Left forelimb (tissue), 1 donor: ENCODE data around the gene CASP6.
"Not testable (repeated sequence)": the region's sequence is repeated elsewhere in the genome, so short reads cannot be mapped to it uniquely, and the experiment has no call there.

Experiments used
- DNase-seq: peaks from one replicate; pipeline ENCODE4 v3.0.0-alpha.2; 2018; ENCODE audit warnings: low spot score

CASP6 gene

DNA sequence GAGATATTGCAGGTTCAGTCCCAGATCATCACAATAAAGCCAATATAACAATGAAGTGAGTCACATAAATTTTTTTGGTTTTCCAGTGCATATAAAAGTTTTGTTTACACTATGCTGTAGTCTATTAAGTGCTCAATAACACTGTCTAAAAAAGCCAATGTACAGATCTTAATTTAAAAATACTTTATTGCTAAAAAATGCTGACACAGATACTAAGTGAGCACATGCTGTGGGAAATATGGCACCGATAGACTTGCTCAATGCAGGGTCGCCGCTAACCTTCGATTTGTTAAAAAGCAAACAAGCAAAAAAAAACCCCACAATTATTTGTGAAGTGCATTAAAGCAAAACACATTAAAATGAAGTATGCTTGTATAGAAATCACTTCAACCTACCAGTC is 16.4 kb upstream of the CASP6 start:
- no peak for DNase-seq

GRCh38 chr4:109718759-109719158 is 15.5 kb upstream of the CASP6 start:
- no peak for DNase-seq

GRCh38 chr4:109713500-109713899 is 10.3 kb upstream of the CASP6 start:
- DNase-seq = no peak

- no peak for DNase-seq
These were observed 5.7 kb upstream of the CASP6 start for GRCh38 chr4:109708990-109709389.

- no peak for DNase-seq
These were observed 5.2 kb upstream of the CASP6 start for GRCh38 chr4:109708435-109708834.

GRCh38 chr4:109703664-109704361 is 568 bp upstream of the CASP6 start:
- no peak for DNase-seq

DNA sequence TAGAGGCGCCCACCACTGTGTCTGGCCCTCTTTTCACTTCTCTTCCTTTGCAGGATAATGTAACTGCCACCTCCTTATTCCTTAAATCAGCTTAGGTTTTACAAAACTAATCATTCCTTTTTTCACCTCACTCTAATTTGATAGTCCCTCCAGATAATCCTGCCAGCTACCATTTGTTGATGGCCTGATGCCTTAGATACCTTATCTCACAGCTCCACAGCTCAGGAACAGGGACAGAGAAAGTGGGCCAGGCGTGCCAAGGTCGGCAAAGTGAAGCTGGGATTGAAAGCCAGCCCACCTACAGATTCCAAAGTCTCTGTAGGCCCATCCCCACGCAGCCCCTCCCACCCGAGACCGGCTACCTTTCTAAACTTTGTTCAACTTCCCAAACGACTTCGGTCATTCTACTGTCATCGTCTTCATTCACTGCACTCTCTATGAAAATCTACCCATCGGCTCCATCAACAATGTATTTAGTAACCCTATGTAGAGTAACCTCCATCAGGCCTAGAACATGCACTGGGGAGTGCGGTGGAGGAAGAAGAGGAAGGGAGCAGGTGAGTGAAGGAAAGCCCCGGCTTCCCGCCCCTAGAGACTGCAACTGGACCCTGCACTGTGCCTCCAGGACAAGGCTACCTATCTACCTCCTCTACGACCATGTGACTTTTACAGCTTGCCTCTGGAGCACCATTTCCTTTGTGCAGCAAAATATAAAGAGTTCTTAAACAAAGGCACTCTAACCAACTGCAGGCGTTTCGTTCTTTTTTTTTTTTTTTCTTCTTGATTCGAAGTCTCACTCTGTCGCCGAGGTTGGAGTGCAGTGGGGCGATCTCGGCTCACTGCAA is 1.5 kb downstream of the CASP6 start:
- no peak for DNase-seq

DNA sequence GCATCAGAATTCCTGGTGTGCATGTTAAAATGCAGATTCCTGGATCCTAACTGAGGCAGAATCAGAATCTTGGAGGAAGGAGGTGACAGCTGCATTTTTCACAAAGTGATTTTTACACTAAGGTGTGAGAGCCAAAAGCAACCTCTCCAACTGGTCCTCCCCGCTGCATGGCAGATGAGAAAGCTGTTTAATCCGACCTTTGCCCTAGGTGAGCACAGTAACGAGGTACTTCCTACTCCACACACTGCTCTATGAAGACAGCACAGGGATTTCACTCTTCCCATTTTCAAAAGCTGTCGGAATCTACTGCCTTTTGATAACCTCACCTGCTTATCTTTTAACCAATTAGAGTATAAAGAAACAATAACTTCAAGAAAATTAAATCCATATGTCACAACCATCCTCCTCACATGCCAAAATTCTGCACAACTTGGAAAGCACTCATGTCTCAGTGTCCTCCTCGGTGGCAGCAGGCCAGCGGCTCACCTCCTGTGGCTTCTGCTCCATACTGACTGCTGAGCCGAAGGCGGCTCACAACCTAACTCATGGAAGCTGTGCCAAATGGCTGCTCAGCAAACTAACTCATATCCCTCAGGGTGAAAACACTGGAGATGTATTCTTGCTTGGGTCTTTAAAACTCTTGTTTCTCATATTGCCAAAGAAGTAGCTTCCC is 3.6 kb downstream of the CASP6 start:
- no peak for DNase-seq

- no peak for DNase-seq
These were observed 4.6 kb downstream of the CASP6 start for GRCh38 chr4:109698656-109699055.

- DNase-seq = no peak
These were observed 11.8 kb downstream of the CASP6 start for GRCh38 chr4:109691411-109691920.

DNA sequence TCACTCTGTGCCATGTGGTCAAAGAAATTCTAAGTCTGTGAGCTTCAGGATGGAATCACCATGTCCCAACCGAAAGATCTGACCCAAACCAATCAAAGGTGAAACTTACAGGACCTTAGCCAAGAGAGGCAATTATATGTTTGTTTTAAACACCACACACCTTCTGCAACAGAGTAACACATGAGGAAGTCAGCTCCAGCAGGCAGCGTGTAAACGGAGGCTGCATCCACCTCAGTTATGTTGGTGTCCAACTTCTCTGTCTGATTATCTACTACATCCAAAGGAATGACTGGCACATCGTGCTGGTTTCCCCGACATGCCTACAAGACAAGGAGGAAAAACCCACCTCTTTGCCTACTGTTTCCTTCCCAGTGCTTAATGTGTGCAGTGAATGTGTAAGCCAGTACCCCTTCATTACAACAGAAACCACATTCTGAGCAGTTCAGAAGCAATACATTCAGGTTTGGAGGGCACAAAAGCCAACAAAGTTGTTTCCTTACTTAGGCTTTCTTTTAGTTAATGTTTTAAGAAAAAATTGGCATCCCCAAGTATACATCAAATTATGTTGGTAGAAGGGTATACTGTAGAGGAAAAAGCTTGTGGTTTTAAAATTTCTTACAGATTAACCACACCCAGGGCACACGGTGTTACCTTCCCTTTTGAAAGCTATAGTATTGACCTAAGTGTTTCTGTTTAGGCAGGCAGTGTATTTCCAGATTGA is 12.4 kb downstream of the CASP6 start:
- DNase-seq = no peak

- DNase-seq = no peak
These were observed 18.5 kb downstream of the CASP6 start for GRCh38 chr4:109684727-109685126.

DNA sequence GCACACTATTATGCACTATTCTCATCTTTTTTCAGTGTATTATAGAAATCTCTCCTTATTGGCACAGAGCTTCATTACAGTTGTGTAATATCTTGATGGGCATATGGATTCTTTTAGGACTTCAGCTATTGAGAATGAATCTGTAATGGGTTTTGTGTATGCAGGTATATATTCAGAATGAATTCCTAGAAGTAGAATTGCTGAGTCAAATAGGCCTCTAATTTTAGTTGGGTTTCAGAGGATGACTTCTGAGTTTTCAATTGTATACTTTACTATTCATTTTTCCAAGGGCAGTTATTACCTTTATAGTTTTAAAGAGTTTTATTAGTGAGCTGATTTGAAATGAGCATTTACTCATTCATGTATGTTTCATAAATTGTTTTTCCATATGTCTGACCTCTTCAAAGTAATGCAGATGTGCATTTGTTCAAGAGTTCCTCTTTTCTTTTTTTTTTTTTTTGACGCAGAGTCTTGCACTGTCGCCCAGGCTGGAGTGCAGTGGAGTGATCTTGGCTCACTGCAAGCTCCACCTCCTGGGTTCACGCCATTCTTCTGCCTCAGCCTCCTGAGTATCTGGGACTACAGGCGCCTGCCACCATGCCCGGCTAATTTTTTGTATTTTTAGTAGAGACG is 19.5 kb downstream of the CASP6 start:
- no peak for DNase-seq

- no peak for DNase-seq
These were observed 20.4 kb downstream of the CASP6 start for GRCh38 chr4:109682875-109683274.

- not testable (repeated sequence) for DNase-seq
These were observed 24.3 kb downstream of the CASP6 start for GRCh38 chr4:109678925-109679324.

- not testable (repeated sequence) for DNase-seq
These were observed 24.8 kb downstream of the CASP6 start for GRCh38 chr4:109678472-109678871.

GRCh38 chr4:109676886-109677285 is 26.4 kb downstream of the CASP6 start:
- no peak for DNase-seq

DNA sequence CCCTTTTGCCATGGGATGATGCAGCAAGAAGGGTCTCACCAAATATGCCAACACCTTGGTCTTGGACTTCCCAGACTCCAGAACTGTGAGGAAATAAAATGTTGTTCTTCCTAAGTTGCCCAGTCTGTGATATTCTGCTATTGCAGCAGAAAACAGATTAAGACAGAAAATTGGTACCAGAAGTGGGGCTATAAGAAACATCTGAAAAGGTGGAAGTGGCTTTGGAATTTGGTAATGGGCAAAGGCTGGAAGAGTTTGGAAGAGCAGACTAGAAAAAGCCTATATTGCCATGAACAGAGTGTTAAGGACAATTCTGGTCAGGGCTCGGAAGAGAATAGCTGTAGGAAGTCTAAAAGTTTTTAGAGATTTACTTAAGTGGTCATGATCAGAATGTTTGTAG is 27.4 kb downstream of the CASP6 start:
- no peak for DNase-seq

DNA sequence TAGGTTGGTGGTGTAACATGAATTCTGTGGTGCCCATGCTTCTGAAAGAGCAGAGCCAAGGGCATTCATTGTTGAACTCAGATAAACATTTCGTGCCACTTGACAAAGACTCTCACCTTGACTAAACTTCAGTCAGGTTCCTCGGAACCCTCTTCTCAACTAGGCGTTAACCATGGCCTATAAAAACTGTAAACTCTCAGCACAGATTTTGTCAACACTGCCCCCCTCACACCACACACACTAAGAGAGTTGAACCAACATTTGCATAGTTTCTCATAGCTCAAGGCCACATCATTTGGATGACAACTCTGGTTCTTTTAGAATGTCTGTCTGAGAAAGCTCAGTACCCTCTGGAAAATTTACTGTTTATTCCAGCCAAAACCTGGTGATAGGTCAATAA is 28.1 kb downstream of the CASP6 start:
- no peak for DNase-seq

DNA sequence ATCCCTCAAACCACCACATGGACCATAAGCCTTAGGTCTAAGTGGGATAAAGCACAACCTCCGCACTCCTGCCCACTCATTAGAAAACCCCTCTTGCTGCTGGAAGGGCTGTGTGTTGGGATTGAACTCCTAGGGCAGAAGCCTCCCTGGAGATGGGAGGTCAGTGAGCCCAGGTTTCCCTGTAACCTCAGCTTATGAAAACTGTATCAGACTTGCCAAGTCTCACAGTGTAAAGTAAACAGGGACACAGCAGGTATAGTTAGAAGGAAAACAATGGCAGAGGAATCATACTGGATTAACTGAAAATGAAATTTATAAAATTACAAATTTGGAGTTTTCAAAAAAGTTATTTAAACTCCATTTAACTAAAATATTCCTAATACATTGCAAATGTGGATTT is 29.9 kb downstream of the CASP6 start:
- DNase-seq = no peak

DNA sequence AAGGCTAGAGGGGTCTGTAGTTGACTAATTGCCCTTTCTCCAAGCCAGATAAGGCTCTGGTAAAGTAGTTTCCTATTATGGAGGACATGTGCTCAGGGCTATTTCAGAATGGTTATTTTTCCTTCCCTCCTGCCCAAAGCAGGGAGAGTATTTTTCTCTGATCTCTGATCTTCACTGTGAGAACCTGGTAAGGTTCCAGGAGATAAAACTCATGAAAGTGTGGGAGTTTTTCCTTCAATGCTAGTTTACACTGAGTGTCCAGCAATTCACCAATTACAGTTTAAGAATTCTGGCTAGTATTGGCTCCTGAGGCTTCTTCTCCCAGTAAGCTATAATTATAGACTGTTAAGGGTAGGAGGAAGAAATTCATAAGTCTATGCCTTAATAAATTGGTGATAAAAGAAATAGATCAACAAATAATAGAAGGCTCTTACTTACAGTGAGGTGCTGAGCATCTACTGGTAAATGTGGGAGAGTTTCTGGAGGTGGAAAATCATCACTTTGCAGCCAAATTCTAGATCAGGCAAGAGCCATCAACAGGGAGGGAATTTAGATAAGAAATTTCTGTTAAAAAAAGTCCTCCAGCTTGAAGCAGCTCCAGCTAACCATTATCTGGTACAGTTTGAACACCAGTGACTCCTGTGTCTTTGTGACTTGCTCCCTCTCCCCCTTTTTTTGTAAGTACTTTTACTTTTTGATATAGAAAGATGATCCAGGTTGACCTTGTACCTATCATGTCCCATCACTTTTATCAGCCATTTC is 30.9 kb downstream of the CASP6 start:
- DNase-seq = no peak
